Activated naive CD4-positive, alpha-beta T cell treated with anti-CD3 and anti-CD28 coated beads, Interleukin-2, amount 50 U/mL, for 16 hours (primary cell): Measurements from ENCODE around the gene NRG2.

Source experiments
- DNase-seq: peaks from one replicate; pipeline ENCODE4 v3.0.0-alpha.2; 2020

NRG2 gene

DNA sequence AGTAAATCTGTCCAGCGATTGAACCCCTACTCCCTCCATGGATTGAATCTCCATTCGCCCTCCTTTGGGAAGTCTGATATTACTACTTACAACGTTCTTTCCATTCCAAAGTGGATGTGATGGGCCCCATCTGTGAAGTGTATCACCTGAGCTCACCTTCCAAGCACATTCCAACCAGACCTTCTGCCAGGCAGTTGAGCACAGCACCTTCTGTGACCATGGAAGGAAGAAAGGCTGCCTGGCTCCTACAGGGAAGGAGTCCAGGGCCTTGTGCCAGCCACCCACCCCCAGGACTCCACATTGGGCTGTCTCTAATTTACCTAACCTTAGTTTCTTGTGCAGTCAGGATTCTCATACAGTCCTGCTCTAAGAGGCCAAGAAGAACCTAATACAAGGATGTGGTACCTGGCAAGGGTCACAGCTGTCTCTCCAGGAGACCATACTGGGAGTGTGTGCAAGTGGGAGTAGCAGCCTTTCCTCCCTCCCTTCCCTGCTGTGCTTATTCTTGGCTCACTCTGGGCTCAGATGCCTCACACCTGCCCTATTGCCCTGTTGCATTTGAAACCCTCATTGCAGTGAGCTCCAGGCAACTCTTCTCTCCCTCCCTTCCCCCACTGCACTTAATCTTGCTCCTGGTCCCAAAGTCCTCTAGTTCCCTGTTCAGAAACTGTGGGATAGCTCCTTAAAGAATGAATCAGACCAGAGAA lies 116.1 kb downstream of the NRG2 start:
- no peak for DNase-seq

DNA sequence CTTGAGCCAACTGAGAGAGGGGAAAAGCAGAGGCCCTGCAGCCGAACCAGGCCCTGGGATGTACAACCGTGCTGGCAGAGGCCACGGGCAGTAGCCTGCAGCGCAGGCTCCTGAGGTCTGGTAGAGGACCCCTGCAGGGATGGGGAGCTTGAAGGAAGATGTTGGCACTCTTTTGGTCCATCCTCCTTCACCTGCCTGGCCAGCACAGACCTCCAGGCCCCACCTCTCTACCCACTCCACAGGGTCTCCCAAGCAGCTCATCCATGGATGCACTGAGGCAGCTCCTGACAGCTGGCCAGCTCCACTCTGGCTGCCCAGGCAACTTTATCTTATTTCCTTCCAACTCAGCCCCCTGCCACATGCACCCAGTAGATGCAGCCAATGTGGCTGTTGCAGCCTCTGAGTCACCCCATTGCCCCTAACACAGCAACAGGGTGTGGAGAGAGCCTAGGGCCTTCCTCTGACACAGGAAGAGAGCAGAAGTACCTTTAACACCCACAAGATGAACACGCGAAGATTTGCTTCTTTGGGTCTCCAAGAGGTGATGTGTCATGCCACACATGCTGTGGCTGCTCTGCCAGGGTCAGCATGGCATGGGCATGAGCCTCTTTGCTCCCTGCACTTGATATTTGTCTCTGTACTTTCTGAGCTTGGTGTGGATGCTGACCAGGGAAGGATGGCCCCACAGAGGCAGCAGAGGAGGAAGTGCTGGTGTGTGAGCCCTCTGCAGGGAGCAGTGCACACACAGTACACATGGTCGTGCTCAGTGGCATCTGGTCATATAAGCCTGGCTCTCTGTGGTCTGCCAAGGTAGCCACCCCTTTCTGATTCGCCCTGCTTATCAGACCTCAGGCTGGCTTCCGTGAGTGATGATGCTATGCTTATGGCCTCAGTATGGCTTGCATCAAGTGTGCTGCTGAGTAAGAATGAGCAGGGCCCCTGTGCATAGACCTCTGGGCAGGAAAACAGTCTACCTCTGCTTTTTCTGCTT lies 117.2 kb downstream of the NRG2 start:
- DNase-seq: no peak

DNA sequence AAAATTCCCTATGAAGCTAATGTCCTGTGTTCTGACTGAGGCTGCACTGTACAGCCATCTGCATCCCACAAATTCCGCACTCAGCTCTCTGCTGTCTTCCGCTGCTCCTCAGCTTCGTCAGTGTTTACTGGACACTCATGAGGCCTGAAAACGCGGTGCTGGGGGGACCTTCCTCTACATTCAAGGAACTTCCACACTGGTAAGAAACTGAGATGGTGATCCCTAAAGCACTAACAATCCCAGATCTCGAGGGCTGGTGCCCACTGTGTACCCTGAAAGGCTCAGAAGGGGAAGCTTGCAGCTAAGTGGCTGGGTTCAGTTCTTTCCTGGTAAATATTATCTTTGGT lies 117.9 kb downstream of the NRG2 start:
- no peak for DNase-seq

DNA sequence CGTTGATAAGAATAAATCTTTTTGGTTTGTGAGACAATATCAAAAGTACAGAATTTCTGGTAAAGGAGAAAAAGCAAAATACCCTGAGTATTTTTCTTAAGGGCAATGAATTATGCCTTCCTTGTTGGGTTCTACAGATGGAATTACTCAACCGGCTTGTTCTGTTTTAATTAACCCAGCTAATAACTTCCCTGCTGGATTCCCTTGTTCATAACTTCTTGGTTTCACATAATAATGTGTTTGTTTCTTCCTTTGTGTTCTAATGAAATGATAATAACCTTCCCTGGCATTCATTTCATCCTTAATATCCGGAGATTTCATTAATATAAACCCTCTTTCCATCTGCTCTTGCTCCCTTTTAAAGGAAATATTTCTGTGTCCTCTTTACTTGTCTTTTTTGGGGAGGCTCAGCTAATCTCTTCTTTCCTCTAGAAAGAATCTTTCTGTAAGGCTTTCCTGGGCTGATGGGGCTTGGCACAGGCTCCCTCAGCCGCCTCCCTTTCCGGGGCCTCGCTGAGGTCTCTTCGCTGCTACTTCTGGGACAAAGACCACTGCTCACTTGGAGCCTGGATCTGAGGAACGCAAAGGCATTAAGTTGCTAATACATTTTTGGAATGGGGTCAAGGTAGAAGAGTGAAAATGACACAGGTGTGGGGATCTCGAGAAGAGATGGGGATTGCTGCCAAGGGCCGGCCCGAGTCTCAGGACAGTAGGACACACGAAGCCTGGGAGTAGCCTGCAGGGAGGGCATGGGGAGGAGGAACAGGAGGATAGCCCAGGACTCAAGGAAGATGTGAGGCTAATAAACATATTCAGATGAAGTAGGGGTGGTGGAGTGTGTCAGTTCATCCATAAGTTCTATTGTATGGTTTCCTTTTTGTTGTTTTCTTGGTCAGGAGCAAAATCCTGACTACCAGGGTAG lies 118.5 kb downstream of the NRG2 start:
- DNase-seq: no peak

DNA sequence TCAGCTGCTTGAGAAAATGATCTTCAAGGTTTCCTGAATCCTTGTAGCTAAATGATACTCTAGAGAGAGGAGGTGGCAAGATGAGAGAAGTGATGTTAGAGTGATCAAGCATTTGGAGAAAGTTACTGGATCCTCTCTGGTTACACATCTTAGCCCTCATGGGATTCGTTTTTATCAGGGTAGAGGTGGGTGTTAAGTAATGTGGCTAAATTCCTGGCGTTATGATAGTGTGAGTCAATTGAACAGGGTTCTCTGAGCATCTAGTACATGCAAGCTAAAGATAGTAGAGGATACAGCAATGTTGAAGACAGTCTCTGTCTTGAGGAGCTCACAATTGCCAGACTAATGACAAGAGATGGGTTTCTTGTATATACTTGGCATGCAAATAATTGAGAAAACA lies 123.8 kb downstream of the NRG2 start:
- no peak for DNase-seq

DNA sequence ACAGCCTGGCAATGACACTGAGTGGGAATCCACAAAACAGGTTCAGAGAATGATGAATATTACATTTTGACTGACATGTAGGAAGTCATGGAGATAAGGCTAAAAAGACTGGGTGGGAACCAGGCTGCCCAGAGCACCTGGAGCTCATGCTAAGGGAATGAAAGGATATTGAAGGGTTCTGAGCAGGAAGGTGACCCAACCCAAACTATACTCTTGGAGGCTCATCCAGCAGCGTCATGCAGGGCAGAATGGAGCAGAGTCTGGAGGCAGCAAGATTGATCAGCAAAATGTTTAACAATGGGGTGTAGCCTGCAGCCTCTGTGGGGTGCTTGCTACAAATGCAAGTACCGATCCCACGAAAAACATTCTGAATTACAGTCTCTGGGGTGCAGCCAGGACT lies 127.3 kb downstream of the NRG2 start:
- DNase-seq: no peak

DNA sequence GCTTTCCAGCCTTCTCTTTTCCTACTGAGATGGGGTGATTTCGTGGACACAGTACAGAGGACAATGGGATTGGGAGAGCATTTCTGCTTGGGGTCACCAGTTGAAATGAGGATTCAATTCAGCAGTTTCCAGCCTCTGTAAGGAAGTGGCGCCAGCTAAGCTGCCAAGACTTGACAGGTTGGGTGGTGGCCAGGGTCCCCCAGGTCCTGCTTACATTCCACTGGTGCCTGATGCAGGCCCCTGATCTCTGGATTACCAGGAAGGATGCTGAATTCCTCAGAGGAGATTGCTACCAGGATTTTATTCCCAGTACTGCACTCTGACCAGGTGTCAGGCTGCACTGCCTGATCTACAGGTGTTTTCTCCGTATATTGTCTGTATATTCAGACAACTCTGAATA lies 127.8 kb downstream of the NRG2 start:
- DNase-seq: no peak

DNA sequence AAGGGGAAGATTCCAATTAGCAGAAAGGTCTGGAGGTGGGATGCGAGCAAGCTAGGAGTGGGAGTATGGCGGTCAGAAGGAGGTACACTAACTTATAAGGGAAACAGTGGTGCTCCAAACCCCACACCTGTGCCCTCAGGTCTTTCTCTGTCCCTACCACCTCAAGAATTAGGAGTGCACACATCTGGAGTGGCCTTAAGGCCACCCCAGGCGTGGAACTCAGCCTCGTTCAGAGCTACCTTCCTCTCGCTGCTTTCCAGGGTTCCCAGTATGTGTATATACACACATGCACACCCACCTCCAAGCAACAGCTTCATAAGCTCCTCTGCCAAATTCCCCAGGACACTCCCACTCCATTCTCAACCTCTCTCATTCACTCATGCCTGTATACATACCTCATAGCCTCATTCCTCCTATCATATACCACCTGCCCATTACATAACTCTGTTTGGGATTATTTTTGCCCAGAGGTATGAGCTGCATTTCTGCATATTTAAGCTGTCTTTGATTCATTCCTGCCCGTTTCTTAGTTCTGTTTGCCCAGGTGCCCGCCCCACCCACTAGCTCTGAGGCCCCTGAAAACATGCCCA lies 128.8 kb downstream of the NRG2 start:
- DNase-seq: no peak

DNA sequence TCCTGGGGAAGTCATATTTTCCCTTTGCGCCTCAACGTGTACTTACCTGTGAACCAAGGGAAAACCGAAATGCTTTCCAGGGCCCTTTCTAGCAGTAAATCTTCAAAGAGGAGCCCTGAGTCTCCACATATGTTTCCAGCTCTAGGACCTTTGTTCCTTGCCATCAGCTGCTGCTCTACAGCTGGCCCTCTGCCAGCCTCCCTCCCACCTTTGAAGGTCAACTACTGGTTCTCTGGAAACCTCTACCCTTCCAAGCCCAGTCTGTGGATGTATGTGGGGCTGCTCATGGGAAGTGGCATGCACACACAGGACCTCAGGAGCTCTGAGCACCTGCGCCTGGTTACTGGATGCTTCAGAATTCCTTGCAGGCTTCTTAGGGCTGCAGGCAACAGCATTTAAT lies 130.3 kb downstream of the NRG2 start:
- no peak for DNase-seq

DNA sequence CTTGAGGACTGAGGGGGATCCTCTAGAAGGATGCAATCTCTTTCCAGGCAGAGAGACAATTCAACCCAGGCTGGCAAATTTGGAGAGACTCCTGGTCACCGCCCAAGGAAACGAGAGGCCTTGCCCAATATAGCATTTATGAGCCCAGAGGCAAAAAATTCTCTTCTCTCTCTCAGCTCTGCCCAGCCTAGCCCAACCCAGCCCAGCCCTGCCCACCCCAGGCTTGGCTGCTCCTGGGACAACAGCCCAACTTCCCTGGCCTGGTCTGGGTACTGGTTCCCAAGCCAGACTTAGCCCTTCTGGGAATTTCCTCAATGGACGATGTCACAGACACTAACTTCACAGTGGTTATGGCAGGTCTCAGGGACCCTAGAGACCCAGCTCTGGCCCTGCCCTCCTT lies 130.9 kb downstream of the NRG2 start:
- no peak for DNase-seq

DNA sequence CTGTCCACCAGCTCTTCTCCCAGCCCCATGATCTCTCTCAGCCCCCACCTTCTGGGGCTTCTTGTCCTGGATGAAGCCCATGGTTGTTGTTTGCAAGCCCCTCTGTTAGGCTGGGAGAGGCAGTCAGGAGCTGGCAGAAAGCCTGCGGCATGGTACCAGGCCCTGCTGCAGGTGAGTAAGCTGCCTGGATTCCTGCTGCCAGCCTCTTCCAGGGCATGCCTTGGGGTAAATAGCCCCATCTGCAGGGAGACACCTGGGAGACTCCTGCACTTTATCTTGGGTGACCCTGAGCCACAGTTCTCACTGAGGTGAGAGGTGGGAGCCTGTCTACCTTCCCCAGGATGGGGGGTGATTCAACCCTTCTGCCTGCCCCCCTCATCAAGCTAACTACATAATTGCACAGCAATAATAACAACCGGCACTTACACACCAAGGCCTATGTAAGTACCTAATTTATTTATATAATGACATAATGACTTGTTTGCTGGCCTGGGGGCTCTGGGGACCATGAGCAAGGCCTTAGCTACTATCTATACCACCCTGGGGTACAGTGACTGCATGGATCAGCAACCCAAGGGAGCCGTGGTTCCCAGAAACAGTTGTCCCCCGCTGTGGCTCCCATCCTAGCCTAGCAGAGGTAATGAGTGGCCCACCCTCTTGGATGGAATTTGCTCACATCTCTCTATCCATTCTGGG lies 131.5 kb downstream of the NRG2 start:
- no peak for DNase-seq

DNA sequence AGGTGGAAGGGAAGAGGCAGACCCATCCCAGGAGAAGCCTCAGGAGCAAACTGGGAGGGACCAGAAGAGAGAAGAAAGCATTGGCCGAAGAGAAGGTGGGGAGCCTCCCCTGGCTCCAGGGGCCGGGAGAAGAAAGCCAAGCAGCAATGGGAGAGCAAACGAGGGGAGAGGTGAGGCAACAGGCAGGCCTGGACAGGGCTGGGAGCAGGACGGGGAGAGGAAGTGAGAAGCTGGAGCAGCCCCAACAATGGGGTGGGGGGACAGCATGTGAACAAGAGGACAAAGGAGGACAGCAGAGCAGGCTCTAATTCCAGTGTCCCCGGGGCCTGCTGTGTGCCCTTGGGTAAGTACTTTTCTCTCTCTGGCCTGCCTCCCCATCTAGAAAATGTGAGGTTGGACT lies 132.2 kb downstream of the NRG2 start:
- no peak for DNase-seq

DNA sequence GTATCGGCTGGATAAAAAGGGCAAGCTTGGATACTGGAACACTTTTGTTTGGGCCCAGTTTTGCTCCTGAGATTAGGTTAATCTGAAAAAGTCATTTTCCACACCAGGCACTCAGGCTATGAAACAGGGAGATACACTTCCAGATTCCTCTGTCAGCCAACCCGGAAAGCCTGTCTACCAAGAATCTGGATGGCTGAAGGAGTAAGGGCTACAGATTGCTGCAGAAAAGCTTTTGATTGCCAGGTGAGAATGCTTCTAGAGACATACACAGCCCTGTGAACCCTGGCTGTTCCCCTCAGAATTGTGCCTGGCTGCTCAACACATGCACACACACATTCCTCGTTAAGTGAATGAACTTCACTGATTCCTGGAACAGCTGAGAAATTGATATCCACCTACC lies 133.1 kb downstream of the NRG2 start:
- DNase-seq: no peak

DNA sequence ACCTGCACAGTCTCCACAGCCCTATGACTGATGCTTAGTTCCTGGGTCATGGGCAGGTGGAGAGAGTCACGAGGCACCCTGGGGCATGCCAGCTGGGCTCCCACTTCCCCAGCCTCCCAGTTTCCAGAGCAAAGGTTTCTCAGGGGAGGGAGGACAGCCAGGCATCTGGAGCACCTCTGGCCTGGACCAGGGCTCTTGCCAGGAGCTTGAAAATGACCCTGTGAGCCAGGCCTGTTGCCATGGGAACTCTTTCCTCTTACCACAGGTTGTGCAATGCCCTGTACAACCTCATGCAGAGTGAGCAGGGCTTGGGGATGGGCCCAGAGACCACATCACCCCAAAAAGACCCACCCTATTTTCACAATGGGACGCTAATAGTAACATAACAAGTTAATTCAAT lies 134.3 kb downstream of the NRG2 start:
- DNase-seq: no peak

DNA sequence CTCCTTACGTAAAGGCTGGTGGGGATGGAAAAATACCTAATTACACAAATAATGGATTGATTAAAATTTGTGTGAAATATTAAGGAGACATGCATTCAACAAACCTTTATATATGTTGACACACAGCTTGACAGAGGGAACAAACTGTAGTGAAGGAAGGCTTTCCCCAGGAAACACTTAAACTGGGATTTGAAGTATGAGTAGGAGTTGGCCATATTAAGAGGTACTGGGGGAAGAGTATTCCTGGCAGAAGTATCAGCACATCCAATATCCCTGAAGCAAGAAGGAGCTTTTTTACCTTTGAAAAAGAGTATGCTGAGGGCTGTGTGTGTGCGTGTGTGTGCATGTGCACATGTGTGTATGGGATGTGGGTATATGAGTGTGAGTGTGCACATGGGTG lies 136.4 kb downstream of the NRG2 start:
- no peak for DNase-seq

DNA sequence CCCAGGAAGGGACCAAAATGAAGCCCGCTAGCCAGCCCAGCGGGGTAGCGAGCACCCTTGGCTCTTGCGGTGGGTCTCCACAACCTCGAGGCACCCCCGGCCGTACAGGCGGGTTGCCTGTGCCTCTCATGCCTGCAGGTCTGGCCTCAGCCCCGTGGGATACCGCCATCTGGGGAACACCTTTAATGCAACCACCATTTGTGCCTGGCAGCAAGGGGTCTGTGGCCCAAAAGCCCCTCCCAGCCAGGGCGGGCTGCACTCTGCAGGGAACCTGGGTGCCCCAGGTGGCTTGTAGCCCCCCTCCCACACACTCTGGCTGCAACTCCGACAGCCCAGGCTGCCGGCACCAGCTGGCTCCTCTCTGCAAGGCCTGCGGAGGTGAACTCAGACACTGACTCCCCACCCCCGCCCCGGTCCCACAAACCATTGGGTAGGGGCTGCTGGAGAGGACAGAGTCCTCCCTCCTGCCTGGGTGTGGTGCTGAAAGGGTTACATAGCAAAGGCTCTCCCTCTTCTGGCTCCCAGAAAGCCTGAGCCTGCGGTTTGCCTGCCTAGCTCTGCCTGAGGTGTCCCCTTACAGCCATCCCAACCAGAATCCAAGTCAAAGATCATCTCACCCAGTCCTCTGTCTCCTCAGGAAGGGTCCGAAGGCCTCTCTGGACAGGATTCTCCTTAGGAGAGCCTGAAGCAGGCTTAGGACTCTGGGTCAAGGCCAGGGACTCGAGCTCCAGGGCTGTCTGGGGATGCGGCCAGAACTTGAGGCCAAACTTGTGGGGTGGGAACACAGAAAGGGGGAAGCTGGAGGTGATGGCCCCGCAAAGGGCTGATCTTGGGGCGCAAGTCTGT lies 138.1 kb downstream of the NRG2 start:
- no peak for DNase-seq

DNA sequence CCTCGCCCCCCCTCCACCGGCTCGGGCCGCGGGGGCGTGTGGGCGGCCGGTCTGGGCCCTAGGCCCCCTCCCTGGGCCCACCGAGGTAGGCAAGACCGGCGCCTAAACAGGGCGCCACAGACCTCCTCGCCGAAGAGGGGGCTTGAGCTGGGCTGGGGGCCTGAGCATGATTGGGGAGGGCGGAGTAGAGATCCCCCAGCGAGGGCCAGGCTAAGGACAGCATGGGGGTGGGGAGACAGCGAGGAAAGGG lies 138.6 kb downstream of the NRG2 start:
- no peak for DNase-seq

DNA sequence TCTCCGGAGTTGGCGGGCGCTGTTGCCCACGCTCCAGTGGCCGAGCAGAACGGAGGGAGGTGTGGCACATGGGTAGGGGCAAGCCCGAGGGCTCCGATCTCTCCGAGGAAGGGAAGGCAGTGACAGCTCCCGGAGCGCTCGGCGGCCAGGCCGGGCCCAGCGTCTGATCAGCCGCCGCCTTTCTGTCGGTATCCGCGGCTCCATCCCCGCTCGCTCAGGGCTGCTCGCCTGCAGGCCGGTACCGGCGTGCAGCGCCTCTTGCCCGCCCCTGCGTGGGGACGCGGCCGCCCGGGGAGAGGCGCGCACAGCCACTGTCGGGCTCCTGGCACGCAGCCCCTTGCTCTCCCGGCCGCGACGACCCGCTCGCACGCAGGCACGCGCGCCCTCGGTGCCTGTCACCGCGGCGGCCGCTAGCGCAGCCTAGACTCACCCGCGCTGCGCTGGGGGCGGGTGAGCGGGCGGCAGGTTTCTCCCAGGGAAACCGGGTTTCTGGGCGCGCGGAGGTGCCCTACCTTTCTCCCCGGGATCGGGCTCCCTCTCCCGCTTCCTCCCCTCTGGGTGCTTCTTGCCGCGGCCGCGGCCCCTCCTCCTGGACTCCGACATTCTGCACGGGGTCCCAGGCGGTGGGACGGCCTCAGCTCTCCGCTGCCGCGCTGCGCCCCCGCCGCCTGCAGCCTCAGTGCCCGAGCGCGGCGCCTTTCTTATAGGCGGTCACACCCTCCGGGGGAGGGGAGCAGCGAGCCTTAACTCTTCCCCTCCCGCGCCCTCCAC lies 139.1 kb downstream of the NRG2 start:
- DNase-seq: peak; percentile 18

DNA sequence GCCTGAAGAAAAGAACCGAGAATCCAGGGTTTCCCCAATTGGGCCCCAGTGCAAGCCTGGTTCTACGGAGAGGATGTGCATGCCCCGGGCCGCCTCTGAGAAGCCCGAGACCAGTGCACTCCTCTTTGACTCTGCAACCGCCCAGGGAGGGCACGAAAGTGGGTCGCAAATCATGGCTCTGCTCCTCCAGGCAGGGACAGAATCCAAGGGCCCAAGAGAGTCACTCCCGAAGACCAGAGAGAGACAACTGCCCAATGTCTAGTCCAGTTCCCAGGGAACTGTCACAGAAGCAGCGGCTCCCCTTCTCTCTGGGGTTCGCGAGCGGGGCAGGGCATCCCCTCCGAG lies 139.7 kb downstream of the NRG2 start:
- DNase-seq: no peak

DNA sequence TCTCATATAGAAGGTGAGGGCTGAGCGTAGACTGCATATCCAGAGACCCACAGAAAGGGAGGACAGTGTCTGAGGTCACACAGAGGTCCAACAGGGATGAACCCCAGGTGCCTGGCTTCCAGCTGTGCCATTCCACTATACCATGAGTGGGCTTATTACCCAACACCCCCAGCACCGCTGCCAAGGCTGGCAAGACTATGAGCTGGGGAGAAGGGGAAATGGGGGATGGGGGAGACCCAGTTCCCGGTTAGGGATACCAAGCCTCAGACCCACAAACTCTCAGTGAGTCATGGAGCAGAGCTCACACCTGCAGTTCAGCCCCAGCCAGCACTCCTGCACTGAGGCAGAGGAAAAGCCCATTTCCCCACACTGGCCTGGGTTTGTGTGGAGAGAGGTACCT lies 141.1 kb downstream of the NRG2 start:
- DNase-seq: no peak

DNA sequence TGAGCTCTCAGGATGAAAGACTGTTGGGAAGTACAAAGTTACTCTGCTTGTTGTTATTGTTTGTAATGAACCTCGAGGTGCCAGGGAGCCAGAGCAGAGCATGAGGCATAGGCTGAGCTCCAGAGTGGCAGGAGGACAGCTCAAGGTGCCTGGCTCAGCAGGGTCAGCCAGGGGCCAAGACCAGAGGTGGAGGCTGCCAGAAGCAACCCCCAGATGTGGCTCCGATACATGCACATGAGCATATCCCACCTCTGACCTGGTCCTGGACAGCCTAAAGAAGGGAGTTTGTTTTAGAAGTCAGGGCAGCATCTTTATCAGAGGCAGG lies 141.9 kb downstream of the NRG2 start:
- DNase-seq: no peak
